ENCODE data around the gene UBXN10. TPM values are rescaled to one million over a fixed set of nuclear protein-coding genes. Genes with fewer than 3 reads are reported as not detected.

The UBXN10 gene
- total and polyA plus RNA-seq, 5 donors from 2014 or later: 0.06 to 0.41 (median 0.33) TPM; not detected in 1

- no peak overlapping the region for H3K27ac Mint-ChIP-seq
- Histone ChIP-seq H3K27ac (ENCODE audit: insufficient read depth, low read length, poor library complexity, severe bottlenecking) (no peak overlapping the region), H3K36me3 (ENCODE audit: control insufficient read depth, insufficient read depth, low read length) (no peaks in the 10 kb centered on the region), H3K27me3 (ENCODE audit: control insufficient read depth, insufficient read depth, low read length) (peaks cover 3% of the 10 kb centered on the region), H3K4me3 (ENCODE audit: low read depth, low read length) (no peak overlapping the region), H3K9me3 (ENCODE audit: control insufficient read depth in 2 of 2, low read length in 2 of 2) (no peaks in the 10 kb centered on the region), H3K4me1 (ENCODE audit: control insufficient read depth, insufficient read depth, low read length, poor library complexity, severe bottlenecking) (no peaks in the 10 kb centered on the region)
- ATAC-seq (ENCODE audit: low read depth in 2 of 2) (no peak), DNase-seq (no peak)
- H3K9me3 Mint-ChIP-seq: no peaks in the 10 kb centered on the region
- H3K4me3 Mint-ChIP-seq: no peak overlapping the region
- peaks cover 23% of the 10 kb centered on the region for H3K27me3 Mint-ChIP-seq
- H3K36me3 Mint-ChIP-seq: no peaks in the 10 kb centered on the region
- H3K4me1 Mint-ChIP-seq: no peaks in the 10 kb centered on the region
Observed at GRCh38 chr1:20242890-20243479, 57.1 kb downstream of the UBXN10 start.

Other genes starting within 250 kb of the UBXN10 start
- gene PLA2G2A, start 206.5 kb upstream of the UBXN10 start, total RNA-seq: not detected
- not detected for gene PLA2G2A, start 206.5 kb upstream of the UBXN10 start, polyA plus RNA-seq
- gene PLA2G5, start 115.9 kb upstream of the UBXN10 start, total RNA-seq: not detected
- gene PLA2G5, start 115.9 kb upstream of the UBXN10 start, polyA plus RNA-seq: not detected
- not detected for gene PLA2G2D, start 66.6 kb upstream of the UBXN10 start, total RNA-seq
- gene PLA2G2D, start 66.6 kb upstream of the UBXN10 start, polyA plus RNA-seq: not detected
- gene PLA2G2F, start 46.8 kb upstream of the UBXN10 start, total RNA-seq: not detected
- gene PLA2G2F, start 46.8 kb upstream of the UBXN10 start, polyA plus RNA-seq: not detected
- not detected for gene PLA2G2C, start 422 bp downstream of the UBXN10 start, total RNA-seq
- not detected for gene PLA2G2C, start 422 bp downstream of the UBXN10 start, polyA plus RNA-seq
- not detected for gene VWA5B1, start 104.8 kb downstream of the UBXN10 start, total RNA-seq
- under 1 TPM in 1 of 4 donors, not detected in 3; 0.08 TPM for gene VWA5B1, start 104.8 kb downstream of the UBXN10 start, polyA plus RNA-seq